Sigmoid colon (tissue), 4 donors: ENCODE results near the gene NR2F6.

Experiments
- EP300 ChIP-seq, 4 donors: sonication (generic); formaldehyde crosslinking; IDR thresholded peaks; one replicate each; pipeline ENCODE4 v1.6.1; 2017; ENCODE audit warnings: antibody characterized with exemption in 4 of 4
- TF ChIP-seq, protein P1 (sequence below), 4 experiments: fragments of 450-650 bp in 3 of 4; fragments of 200-600 bp in 1 of 4; IDR thresholded peaks; one replicate each; pipeline ENCODE4 v1.5.1; 2016 to 2019; ENCODE audit warnings: antibody characterized with exemption in 4 of 4, mild to moderate bottlenecking in 3 of 4, moderate library complexity in 2 of 4

DNA sequence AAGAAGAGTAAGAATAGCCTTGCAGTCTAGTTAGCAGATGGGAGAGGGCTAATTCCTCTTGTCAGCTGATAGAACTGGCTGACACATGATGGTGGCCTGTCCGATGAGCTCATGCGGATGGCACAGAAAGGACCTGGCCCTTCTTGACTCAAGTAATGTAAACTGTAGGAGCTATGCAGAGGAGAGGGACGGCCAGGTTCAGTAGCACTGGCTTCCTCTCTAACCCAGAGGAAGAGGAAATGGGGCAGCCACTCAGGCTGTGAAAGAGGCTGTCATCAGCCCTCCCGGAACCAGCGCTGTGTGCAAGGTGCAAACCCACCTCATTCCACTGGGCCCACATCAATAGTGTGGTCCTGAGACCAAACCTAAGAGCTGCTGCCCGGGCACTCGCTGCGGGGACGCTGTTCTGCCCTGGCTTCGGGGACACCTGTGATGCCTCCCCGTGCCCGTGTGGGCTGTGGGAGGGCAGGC, 61.3 kb downstream of the NR2F6 start:
- TF ChIP-seq EP300 (IDR thresholded peaks at IDR 0.05) = no peak
- TF ChIP-seq, protein P1, sequence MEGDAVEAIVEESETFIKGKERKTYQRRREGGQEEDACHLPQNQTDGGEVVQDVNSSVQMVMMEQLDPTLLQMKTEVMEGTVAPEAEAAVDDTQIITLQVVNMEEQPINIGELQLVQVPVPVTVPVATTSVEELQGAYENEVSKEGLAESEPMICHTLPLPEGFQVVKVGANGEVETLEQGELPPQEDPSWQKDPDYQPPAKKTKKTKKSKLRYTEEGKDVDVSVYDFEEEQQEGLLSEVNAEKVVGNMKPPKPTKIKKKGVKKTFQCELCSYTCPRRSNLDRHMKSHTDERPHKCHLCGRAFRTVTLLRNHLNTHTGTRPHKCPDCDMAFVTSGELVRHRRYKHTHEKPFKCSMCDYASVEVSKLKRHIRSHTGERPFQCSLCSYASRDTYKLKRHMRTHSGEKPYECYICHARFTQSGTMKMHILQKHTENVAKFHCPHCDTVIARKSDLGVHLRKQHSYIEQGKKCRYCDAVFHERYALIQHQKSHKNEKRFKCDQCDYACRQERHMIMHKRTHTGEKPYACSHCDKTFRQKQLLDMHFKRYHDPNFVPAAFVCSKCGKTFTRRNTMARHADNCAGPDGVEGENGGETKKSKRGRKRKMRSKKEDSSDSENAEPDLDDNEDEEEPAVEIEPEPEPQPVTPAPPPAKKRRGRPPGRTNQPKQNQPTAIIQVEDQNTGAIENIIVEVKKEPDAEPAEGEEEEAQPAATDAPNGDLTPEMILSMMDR (IDR thresholded peaks at IDR 0.05) = no peak
